ENCODE data around the gene ATAD3A.

- TF ChIP-seq CTCF (IDR thresholded peaks at IDR 0.05; ENCODE audit: insufficient read depth, low read length) (no peak), POLR2AphosphoS5 (IDR thresholded peaks at IDR 0.05; ENCODE audit: low read depth) (0 out of 2 replicates have a peak, but pooled peaks have one; percentile 12)
Measured at GRCh38 chr1:1573843-1574720, 62.1 kb downstream of the ATAD3A start.
